ENCODE results near the gene SOWAHB. TPM values are rescaled to one million over a fixed set of nuclear protein-coding genes. Genes with fewer than 3 reads are reported as not detected.

Gene SOWAHB
- total and polyA plus RNA-seq, 2 donors from 2014 or later, result 3.3 to 5.0 TPM

GRCh38 chr4:76905521-76905920 is 7.6 kb upstream of the SOWAHB start:
- TF ChIP-seq CTCF (IDR thresholded peaks at IDR 0.05; ENCODE audit: borderline replicate concordance, extremely low read depth, insufficient read depth), result no peak
- Histone ChIP-seq H3K36me3 (ENCODE audit: control insufficient read depth in 2 of 3, insufficient read depth in 3 of 3, low read length in 3 of 3) (no peaks in the 10 kb centered on the region), H3K9ac (ENCODE audit: low read length in 3 of 3) (no peak overlapping the region), H3K9me3 (ENCODE audit: control insufficient read depth in 2 of 3, insufficient read depth in 1 of 3, low read length in 3 of 3) (no peaks in the 10 kb centered on the region), H3K27me3 (ENCODE audit: control insufficient read depth, insufficient read depth, low read length) (no peaks in the 10 kb centered on the region), H3K4me1 (ENCODE audit: control insufficient read depth in 2 of 3, insufficient read depth in 2 of 3, low read depth in 1 of 3, low read length in 3 of 3) (peaks cover 0 to 3% (median 2%) of the 10 kb centered on the region in 3 donors), H3K27ac (ENCODE audit: low read depth in 2 of 2, low read length in 2 of 2) (no peak overlapping the region), H3K4me3 (ENCODE audit: low read length in 3 of 3) (no peak overlapping the region)
- no peak for FAIRE-seq
- peak in 1 of 5 donors; percentile 23 for DNase-seq
- intact Hi-C loops (cut with DNase I), result no loop called here

DNA sequence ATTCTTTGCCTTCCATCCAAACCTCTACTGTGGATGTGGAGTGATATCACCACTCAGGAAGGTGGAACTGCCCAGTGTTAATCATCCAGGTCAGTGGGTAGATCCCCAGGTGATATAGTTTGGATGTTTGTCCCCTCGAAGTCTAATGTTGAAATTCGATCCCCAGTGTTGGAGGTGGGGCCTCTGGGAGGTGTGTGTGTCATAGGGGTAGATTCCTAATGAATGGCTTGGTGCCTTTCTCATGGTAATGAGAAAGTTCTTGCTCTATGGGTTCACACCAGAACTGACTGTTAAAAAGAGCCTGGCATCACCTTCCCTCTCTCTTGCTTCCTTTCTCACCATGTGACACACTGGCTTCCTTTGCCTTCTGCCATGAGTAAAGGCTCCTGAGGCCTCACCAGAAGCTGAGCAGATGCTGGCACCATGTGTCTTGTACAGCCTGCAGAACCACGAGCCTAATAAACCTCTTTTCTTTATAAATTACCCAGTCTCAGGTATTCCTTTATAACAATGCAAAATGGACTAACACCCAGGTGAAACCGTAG is 6.8 kb upstream of the SOWAHB start:
- no peaks in the 10 kb centered on the region for H3K36me3 ChIP-seq (ENCODE audit: control insufficient read depth in 2 of 3, insufficient read depth in 3 of 3, low read length in 3 of 3)
- H3K9ac ChIP-seq (ENCODE audit: low read length in 3 of 3), result no peak overlapping the region
- no peak overlapping the region for H3K4me3 ChIP-seq (ENCODE audit: low read length in 3 of 3)
- DNase-seq (no peak), FAIRE-seq (no peak)
- H3K9me3 ChIP-seq (ENCODE audit: control insufficient read depth in 2 of 3, insufficient read depth in 1 of 3, low read length in 3 of 3), result no peaks in the 10 kb centered on the region
- H3K27ac ChIP-seq (ENCODE audit: low read depth in 2 of 2, low read length in 2 of 2), result no peak overlapping the region
- no peaks in the 10 kb centered on the region for H3K27me3 ChIP-seq (ENCODE audit: control insufficient read depth, insufficient read depth, low read length)
- H3K4me1 ChIP-seq (ENCODE audit: control insufficient read depth in 2 of 3, insufficient read depth in 2 of 3, low read depth in 1 of 3, low read length in 3 of 3), result peaks cover 0 to 3% (median 2%) of the 10 kb centered on the region in 3 donors
- TF ChIP-seq CTCF (IDR thresholded peaks at IDR 0.05; ENCODE audit: borderline replicate concordance, extremely low read depth, insufficient read depth), result no peak
- intact Hi-C loops (cut with DNase I), result no loop called here

DNA sequence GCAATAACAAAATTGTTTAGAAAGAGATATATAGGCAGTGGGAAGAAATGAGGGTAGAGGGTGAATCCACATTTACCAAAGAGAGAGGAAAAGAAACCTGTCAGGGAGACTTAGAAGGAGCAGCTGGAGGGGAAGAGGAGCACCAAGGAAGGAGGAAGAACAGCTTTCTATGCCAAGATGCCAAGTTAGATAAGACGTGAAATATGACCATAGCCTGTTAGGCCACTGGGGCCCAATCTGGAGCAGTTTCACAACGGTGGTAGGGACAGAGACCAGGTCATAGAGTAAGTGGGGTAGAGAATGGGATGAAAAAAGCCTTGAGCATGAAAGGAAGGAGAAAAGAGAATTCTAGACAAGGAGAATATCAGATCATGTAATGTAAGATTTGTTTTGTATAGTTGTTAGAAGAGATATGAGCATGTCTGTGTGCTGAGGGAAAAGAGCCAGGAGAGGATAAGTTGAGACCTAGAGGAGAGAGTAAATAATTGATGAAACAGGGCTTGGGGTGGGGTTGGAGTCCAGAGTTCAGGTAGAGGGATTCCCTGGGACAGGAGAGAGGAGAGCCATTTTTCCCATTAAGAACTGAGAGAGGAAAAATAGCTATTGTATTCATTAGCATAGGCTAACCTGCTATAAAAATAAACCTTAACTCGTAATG is 4.4 kb upstream of the SOWAHB start:
- H3K27ac ChIP-seq (ENCODE audit: low read depth in 2 of 2, low read length in 2 of 2), result peak overlapping the region in 1 of 2 donors; percentile 39
- no peaks in the 10 kb centered on the region for H3K36me3 ChIP-seq (ENCODE audit: control insufficient read depth in 2 of 3, insufficient read depth in 3 of 3, low read length in 3 of 3)
- peaks cover 2 to 4% (median 3%) of the 10 kb centered on the region in 3 donors for H3K4me1 ChIP-seq (ENCODE audit: control insufficient read depth in 2 of 3, insufficient read depth in 2 of 3, low read depth in 1 of 3, low read length in 3 of 3)
- H3K27me3 ChIP-seq (ENCODE audit: control insufficient read depth, insufficient read depth, low read length), result peaks cover 6% of the 10 kb centered on the region
- no peaks in the 10 kb centered on the region for H3K9me3 ChIP-seq (ENCODE audit: control insufficient read depth in 2 of 3, insufficient read depth in 1 of 3, low read length in 3 of 3)
- no peak overlapping the region for H3K9ac ChIP-seq (ENCODE audit: low read length in 3 of 3)
- intact Hi-C loops (cut with DNase I), result no loop called here
- H3K4me3 ChIP-seq (ENCODE audit: low read length in 3 of 3), result no peak overlapping the region
- no peak for TF ChIP-seq CTCF (IDR thresholded peaks at IDR 0.05; ENCODE audit: borderline replicate concordance, extremely low read depth, insufficient read depth)
- DNase-seq, result no peak
- no peak for FAIRE-seq

Measured in kidney (tissue), 14 donors.